ENCODE measurements around the gene SLC47A1.

SLC47A1 gene

DNA sequence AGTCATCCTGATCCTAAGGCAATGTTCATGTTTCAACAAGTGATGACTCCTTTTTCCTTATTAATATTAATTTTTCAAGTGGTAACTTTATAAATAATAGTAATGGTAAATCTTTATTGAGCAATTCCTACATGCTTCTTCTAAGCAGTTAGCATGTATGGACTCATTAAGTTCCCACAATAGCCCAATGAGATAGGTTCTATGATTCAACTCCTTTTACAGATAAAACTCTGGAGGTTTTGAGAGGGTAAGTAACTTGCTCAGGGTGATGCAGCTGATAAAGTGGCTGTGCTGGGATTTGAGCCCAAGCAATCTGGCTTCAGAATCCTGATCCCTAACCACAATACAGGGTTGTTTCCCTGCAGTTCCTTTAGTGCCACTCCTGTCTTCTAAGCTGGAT, 25.3 kb downstream of the SLC47A1 start:
- no peak for DNase-seq (ENCODE audit: low read depth)
- H3K4me3 ChIP-seq (ENCODE audit: low read depth, low read length), result no peak overlapping the region
- TF ChIP-seq, protein P1, sequence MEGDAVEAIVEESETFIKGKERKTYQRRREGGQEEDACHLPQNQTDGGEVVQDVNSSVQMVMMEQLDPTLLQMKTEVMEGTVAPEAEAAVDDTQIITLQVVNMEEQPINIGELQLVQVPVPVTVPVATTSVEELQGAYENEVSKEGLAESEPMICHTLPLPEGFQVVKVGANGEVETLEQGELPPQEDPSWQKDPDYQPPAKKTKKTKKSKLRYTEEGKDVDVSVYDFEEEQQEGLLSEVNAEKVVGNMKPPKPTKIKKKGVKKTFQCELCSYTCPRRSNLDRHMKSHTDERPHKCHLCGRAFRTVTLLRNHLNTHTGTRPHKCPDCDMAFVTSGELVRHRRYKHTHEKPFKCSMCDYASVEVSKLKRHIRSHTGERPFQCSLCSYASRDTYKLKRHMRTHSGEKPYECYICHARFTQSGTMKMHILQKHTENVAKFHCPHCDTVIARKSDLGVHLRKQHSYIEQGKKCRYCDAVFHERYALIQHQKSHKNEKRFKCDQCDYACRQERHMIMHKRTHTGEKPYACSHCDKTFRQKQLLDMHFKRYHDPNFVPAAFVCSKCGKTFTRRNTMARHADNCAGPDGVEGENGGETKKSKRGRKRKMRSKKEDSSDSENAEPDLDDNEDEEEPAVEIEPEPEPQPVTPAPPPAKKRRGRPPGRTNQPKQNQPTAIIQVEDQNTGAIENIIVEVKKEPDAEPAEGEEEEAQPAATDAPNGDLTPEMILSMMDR (IDR thresholded peaks at IDR 0.05; ENCODE audit: low read depth, low read length, missing control alignments), result no peak

GRCh38 chr17:19561697-19562318, 28.2 kb downstream of the SLC47A1 start:
- DNase-seq (ENCODE audit: low read depth), result no peak
- H3K4me3 ChIP-seq (ENCODE audit: low read depth, low read length), result no peak overlapping the region
- TF ChIP-seq, protein P1 (IDR thresholded peaks at IDR 0.05; ENCODE audit: low read depth, low read length, missing control alignments), result no peak

- H3K4me3 ChIP-seq (ENCODE audit: low read depth, low read length), result no peak overlapping the region
- no peak for DNase-seq (ENCODE audit: low read depth)
- TF ChIP-seq, protein P1 (IDR thresholded peaks at IDR 0.05; ENCODE audit: low read depth, low read length, missing control alignments), result no peak
Measured at GRCh38 chr17:19565817-19566575, 32.3 kb downstream of the SLC47A1 start.

DNA sequence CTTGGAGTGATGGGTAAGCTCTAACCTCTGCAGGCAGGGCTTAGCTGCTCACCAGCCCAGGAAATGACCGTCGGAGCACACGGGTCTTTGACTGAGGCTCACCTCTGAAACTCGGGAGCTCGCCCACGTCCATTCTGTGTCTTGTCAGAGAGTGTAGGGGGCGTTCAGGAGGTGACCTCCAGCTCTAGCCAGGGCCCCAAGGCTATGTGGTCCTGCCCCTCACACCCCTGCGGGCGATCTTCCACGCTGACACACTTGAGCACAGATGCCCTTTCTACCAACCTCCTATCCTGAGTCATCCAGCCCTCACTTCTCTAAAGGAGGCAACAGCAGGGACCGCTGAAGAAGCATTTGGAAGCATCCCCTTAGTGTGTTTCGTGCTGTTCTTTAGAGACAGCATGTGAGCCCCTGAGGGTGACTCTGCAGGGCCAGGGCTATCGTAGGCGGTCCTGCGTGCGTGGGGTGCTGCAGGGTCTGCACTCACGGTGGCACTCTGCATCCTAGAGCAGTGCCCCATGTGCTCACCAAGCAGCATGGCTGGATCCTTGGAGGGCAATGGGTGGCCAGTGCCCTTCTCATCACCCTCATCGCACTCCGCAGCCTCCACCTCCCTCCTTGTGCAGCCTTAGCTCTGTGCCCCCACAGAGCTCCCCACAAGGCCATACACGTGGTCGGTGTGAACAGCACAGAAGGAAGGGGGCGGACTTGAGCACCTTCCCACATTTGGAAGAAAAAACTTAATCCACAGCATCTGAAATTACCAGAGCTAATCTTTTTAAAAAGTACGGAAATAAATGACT, 33.8 kb downstream of the SLC47A1 start:
- no peak overlapping the region for H3K4me3 ChIP-seq (ENCODE audit: low read depth, low read length)

GRCh38 chr17:19568016-19568350, 34.3 kb downstream of the SLC47A1 start:
- no peak overlapping the region for H3K4me3 ChIP-seq (ENCODE audit: low read depth, low read length)
- DNase-seq (ENCODE audit: low read depth), result no peak
- TF ChIP-seq, protein P1 (IDR thresholded peaks at IDR 0.05; ENCODE audit: low read depth, low read length, missing control alignments), result no peak

More for the DNA sequence above, 33.8 kb downstream of the SLC47A1 start:
- no peak for DNase-seq (ENCODE audit: low read depth)
- TF ChIP-seq, protein P1 (IDR thresholded peaks at IDR 0.05; ENCODE audit: low read depth, low read length, missing control alignments), result no peak

- DNase-seq (ENCODE audit: low read depth), result no peak
- H3K4me3 ChIP-seq (ENCODE audit: low read depth, low read length), result no peak overlapping the region
- TF ChIP-seq, protein P1 (IDR thresholded peaks at IDR 0.05; ENCODE audit: low read depth, low read length, missing control alignments), result no peak
Measured at GRCh38 chr17:19569785-19570543, 36.3 kb downstream of the SLC47A1 start.
